ENCODE results near the gene ZNF862. TPM values are rescaled to one million over a fixed set of nuclear protein-coding genes. Genes with fewer than 3 reads are reported as not detected.

ZNF862 gene
- total RNA-seq, 4 donors from 2014 or later: 6.6 to 40.3 (median 18.6) TPM

GRCh38 chr7:149850007-149850594 is 11.9 kb downstream of the ZNF862 start:
- Histone ChIP-seq H3K27me3 (no peaks in the 10 kb centered on the region), H3K4me3 (no peak overlapping the region), H3K36me3 (peaks cover 0 to 78% of the 10 kb centered on the region in 2 donors), H3K9me3 (no peaks in the 10 kb centered on the region), H3K4me1 (peaks cover 0 to 9% (median 5%) of the 10 kb centered on the region in 3 donors), H3K27ac (no peak overlapping the region)
- TF ChIP-seq POLR2AphosphoS5 (IDR thresholded peaks at IDR 0.05) (no peak), EP300 (IDR thresholded peaks at IDR 0.05) (no peak), POLR2A (IDR thresholded peaks at IDR 0.05) (no peak), CTCF (IDR thresholded peaks at IDR 0.05) (no peak)
- WGBS, 2 donors (ENCODE audit: low coverage in 1 of 2): 74 to 90% methylated on average over 2 to 8 of the region's 16 CpGs
- no peak for ATAC-seq

- H3K27ac ChIP-seq: no peak overlapping the region
- 88% methylated on average over 2 of the region's 4 CpGs; no CpG with 5 or more reads in 1 of the 2 donors for WGBS, 2 donors (ENCODE audit: low coverage in 1 of 2)
- ATAC-seq: no peak
- TF ChIP-seq EP300 (IDR thresholded peaks at IDR 0.05) (no peak), POLR2A (IDR thresholded peaks at IDR 0.05) (no peak), POLR2AphosphoS5 (IDR thresholded peaks at IDR 0.05) (no peak), CTCF (IDR thresholded peaks at IDR 0.05) (no peak)
- H3K9me3 ChIP-seq: no peaks in the 10 kb centered on the region
- no peaks in the 10 kb centered on the region for H3K27me3 ChIP-seq
- H3K36me3 ChIP-seq: peaks cover 0 to 72% of the 10 kb centered on the region in 2 donors
- H3K4me3 ChIP-seq: no peak overlapping the region
- H3K4me1 ChIP-seq: peaks cover 0 to 15% (median 5%) of the 10 kb centered on the region in 3 donors
Measured at GRCh38 chr7:149850716-149851115, 12.5 kb downstream of the ZNF862 start.

- H3K27me3 ChIP-seq: no peaks in the 10 kb centered on the region
- WGBS, 2 donors (ENCODE audit: low coverage in 1 of 2): 78 to 90% methylated on average over 7 to 8 of the region's 9 CpGs
- ATAC-seq: no peak
- peaks cover 0 to 20% (median 5%) of the 10 kb centered on the region in 3 donors for H3K4me1 ChIP-seq
- H3K4me3 ChIP-seq: no peak overlapping the region
- peaks cover 0 to 65% of the 10 kb centered on the region in 2 donors for H3K36me3 ChIP-seq
- no peak overlapping the region for H3K27ac ChIP-seq
- no peaks in the 10 kb centered on the region for H3K9me3 ChIP-seq
- TF ChIP-seq EP300 (IDR thresholded peaks at IDR 0.05) (no peak), POLR2A (IDR thresholded peaks at IDR 0.05) (no peak), POLR2AphosphoS5 (IDR thresholded peaks at IDR 0.05) (no peak), CTCF (IDR thresholded peaks at IDR 0.05) (no peak)
Measured at GRCh38 chr7:149851449-149851848, 13.3 kb downstream of the ZNF862 start.

- H3K9me3 ChIP-seq: no peaks in the 10 kb centered on the region
- no peak for ATAC-seq
- no peaks in the 10 kb centered on the region for H3K27me3 ChIP-seq
- peaks cover 0 to 20% (median 5%) of the 10 kb centered on the region in 3 donors for H3K4me1 ChIP-seq
- WGBS, 2 donors (ENCODE audit: low coverage in 1 of 2): 91 to 94% methylated on average over 4 to 9 of the region's 9 CpGs
- no peak overlapping the region for H3K4me3 ChIP-seq
- H3K36me3 ChIP-seq: peaks cover 0 to 48% of the 10 kb centered on the region in 2 donors
- TF ChIP-seq EP300 (IDR thresholded peaks at IDR 0.05): no peak
- TF ChIP-seq CTCF (IDR thresholded peaks at IDR 0.05): no peak
- TF ChIP-seq POLR2AphosphoS5 (IDR thresholded peaks at IDR 0.05): no peak
- TF ChIP-seq POLR2A (IDR thresholded peaks at IDR 0.05): no peak
- H3K27ac ChIP-seq: no peak overlapping the region
Measured at GRCh38 chr7:149853157-149853556, 15.0 kb downstream of the ZNF862 start.

Data from gastroesophageal sphincter (tissue), 4 donors.